Ammon's horn (tissue), 1 donor: ENCODE results near the gene CTDSPL.

ENCODE experiments used
- DNase-seq: peaks from one replicate; pipeline ENCODE4 v3.0.0-alpha.2; 2016; ENCODE audit warnings: low spot score

Gene CTDSPL

DNA sequence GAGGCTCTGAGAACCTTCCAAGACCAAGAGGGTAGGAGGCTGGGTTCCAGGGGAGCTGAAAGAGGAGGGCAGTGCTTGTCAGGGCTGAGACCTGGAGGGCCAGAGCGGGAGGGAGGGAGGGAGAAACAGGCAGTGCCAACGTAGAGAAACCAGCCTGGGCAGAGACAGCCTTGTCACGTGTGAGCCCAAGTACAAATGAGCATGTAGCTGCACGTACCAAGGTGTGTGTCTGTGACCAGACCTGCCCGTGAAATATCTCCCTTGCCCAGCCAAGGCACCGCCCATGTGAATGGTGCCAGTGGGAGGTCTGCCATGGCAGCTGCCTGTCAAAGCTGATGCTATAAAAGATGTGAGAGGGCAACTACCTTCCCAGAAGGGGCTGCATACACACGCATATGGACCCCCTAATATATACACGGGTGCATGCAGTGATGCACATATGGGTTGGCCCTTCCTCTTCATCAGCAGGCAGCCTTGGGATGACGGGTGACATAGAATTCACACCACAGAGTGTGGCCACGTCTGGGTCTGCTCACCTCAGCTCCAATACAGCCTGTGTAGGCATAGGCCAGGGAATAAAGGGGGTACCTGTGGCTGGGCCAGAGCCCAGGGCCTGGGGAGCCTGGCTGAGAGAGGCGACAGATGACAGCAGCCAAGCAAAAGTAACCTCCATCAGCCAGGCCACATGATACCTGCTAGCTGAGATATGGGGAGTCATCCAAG is 7.8 kb upstream of the CTDSPL start:
- DNase-seq = no peak

- DNase-seq = peak; percentile 90
Observed at GRCh38 chr3:37855363-37855970, 6.2 kb upstream of the CTDSPL start.

DNA sequence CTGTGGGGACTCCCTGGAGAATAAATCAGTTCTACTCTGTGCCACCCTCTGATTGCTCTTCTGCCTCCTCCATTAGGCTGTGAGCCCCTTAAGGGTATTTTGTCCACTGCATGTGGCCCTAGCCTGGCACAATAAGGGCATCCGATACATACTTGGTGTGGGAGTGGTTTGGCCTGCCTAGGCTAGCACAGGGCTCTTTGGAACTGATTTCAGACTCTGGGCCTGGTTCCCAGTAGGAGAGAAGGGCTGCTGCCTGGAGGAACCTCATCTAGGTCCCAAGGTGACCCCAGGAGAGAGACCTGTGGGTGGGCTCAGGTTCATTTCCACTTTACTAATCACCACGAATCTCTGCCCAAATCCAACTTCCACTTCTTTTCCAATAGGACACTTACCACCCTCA is 5.3 kb upstream of the CTDSPL start:
- DNase-seq = peak; percentile 32

- DNase-seq = no peak
Observed at GRCh38 chr3:37858742-37859141, 2.9 kb upstream of the CTDSPL start.

GRCh38 chr3:37859354-37859753 is 2.3 kb upstream of the CTDSPL start:
- DNase-seq = no peak

GRCh38 chr3:37859908-37860199 is 1.8 kb upstream of the CTDSPL start:
- no peak for DNase-seq

GRCh38 chr3:37862219-37862902 is 681 bp downstream of the CTDSPL start:
- DNase-seq = peak; percentile 62

GRCh38 chr3:37862903-37863815 is 1.5 kb downstream of the CTDSPL start:
- DNase-seq = peak; percentile 62

DNA sequence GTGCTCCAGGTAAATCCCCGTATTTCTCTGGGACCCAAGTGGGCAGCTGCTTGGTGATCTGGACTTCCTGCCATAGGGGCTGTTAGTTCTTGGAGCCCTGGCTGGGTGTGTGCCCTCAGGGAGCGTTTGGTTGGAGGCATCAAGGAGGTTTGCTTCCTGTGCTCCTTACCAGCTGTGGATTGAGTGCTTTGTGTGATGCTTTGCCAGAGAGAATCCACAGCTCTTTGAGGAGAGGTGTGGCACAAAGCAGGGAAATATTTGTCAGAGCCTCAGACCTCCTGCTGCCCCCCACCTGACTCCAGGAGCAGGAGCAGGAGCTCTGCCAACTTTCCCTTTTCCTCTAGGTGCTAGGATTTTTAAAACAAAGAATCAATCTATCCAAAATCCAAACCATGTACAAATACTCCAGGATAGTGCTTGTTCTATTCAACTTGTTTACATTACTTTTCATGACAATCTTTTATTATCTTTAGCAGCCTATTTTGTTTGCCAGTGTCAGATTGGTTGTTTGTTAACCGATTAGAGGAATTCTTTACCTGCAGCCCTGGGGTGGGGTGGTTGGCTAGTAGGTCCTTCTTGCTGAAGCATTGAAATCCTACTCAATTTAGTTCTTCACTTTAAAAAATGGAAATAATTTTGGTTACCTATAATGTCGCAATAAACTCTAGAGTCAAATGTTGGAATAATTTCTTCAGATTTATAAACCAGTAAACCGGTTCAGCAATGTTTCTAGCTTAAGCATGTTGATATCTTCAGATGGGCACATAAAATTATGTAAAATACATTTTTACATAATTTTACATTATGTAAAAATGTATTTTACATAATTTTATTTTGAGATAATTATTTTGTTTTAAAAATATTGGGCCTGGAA is 2.5 kb downstream of the CTDSPL start:
- no peak for DNase-seq

DNA sequence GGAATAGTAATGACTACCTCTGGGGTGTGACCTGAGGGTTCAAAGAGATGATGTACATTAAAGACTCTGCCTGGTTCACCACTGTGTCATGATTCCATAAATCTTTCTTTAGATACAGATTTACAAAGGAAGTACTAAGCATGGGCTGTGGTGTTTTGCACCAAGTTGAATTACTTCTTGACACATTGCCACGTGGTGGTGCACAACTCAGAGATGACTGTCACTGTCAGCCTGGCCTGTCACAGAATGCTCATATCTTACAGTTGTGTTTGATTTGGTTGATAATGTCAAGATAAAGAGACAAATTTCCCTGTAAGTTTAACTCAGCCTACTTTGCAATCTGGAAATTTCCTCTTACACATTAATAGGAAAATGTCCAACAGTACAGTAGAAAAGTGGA is 3.2 kb downstream of the CTDSPL start:
- peak; percentile 28 for DNase-seq

- DNase-seq = no peak
Observed at GRCh38 chr3:37867144-37867543, 5.5 kb downstream of the CTDSPL start.

DNA sequence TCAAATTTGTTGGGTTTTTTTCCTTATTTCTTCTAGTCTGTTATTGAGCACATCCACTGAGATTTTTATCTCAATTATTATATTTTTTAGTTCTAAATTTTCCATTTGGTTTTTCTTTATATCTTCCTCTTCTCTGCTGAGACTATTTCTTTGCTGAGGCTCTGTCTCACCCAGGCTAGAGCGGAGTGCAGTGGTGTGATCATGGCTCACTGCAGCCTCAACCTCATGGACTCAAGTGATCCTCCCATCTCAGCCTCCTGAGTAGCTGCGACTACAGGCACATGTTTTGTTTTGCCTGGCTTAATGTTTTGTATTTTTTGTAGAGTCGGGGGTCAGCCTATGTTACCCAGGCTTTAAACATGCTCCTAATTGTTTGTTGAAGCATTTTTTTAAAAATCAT is 10.2 kb downstream of the CTDSPL start:
- no peak for DNase-seq

DNA sequence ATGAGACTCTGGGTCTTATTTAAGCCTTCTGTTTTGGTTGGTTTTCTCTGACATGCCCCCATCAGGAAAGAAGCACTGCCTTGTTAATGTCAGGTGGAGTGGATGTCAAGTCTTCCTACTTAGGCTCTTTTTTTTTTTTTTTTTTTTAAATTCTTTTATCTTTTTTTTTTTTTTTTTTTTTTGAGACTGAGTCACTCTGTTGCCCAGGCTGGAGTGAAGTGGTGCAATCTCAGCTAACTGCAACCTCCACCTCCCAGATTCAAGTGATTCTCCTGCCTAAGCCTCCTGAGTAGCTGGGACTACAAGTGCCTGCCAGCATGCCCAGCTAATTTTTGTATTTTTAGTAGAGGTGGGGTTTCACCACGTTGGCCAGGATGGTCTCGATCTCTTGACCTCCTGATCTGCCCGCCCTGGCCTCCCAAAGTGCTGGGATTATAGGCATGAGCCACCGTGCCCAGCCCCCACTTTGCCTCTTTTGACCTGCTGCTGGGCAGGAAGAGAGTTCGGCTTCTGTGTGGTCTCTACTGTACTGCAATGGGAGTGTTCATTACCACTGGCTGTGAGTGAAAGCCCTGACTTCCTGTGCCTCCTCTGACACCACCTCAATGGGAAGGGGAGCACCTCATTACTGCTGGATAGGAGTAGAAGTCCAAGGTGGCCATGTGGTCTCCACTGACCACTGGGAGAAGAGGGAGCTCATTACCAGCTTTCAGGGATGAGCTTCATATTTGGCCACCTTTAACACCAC is 10.9 kb downstream of the CTDSPL start:
- DNase-seq = no peak

GRCh38 chr3:37876279-37876678 is 14.6 kb downstream of the CTDSPL start:
- DNase-seq = no peak

DNA sequence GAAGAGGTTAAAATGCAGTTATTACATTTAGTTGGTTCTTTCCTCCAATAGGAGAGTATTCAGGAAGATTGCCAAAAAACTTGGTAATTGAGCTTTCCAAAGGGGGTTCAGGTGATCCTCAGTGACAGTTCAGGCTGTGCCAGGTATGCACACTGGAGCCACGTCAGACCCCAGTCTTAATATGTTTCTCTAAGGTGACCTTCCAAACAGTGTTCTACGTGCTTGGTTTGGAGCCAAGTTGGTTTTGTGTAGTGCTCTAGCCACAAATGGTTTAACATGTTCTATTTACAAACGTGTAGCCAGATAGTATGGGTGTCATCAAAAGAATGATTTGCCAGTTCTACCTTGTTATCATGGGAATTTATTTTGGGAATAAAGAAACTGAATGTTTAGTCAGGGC is 21.0 kb downstream of the CTDSPL start:
- no peak for DNase-seq

DNA sequence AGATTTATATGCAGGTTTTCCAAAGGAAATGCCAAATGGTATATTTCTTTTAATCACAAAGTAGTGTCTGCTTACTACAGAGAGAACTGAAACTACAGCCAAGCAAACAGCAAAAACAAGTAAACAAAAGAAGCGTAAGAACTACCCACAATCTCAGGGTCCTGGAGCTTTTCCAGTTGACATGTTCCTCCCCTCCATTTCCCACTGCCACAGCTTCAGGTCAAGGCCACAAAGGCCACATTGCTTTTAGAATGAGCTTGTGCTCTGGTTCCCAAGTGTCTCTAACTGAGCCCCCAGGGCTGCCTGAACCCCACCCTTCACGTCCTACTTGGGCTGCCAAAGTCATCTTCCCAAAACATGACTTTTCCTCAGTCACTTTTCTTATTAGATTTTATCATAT is 24.1 kb downstream of the CTDSPL start:
- no peak for DNase-seq

GRCh38 chr3:37886395-37886794 is 24.7 kb downstream of the CTDSPL start:
- no peak for DNase-seq

DNA sequence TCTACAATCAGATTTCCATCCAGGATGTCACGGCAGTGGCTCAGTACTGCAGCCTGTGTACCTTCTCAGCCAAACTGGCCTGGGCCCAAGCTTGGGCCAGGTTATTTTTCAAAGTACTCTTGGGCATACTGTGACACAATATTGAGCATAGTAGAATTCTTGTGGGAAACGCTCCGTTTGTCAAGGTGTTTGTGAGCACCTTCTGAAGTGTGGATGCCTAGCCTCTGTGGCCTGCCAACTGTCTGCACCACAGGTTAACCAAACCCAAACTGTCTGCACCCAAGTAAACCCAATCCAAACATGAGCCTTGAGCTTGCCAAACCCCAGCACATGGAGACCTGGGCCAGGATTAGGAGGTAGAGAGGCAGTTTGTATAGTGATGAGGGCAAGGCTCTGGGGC is 25.4 kb downstream of the CTDSPL start:
- no peak for DNase-seq

DNA sequence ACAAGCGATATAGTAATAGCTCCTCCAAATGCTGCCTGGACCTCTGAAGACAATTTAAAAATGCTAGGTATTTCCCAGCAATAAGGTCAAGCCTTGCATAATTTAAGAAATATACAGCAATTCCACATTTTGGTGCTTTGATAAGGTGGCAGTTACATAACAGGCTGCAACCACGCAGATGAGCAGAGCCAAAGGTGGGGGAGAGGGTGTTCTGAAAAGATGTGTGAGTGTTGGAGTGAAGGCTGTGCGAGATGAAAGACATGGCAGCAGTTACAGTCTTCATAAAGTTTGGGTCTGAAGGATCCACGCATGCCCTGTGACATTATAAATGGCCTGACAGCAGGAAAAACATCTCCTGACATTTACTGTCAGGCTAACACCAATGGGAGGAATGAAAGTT is 26.1 kb downstream of the CTDSPL start:
- peak; percentile 40 for DNase-seq

- no peak for DNase-seq
Observed at GRCh38 chr3:37888421-37888820, 26.7 kb downstream of the CTDSPL start.

DNA sequence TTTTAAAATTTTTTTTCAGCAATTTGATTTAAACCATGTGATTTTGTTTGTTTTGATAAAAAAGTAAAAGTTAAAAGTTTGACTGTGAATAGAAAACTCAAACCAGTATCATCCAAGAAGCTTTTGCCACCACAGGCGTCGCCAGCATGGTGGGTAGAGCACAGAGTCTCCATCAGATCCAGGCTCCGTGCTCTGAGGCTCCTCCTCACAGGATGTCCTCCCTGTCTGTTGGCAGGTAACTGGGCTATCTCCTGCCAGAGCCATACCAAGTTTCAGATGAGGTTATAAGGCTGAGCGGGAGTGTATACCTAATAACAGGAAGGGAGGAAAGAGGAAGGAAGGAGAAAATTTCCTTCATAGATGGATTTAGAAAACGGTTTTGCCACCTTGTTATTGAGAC is 28.8 kb downstream of the CTDSPL start:
- no peak for DNase-seq
